ENCODE results near the gene SYNE3.

Gene SYNE3

GRCh38 chr14:95509495-95509894, 7.0 kb downstream of the SYNE3 start:
- Histone ChIP-seq H3K9ac (ENCODE audit: low read length) (no peak overlapping the region), H3K4me1 (ENCODE audit: insufficient read depth, low read length, severe bottlenecking) (no peaks in the 10 kb centered on the region), H3K36me3 (ENCODE audit: insufficient read depth, low read length) (no peaks in the 10 kb centered on the region)

GRCh38 chr14:95508377-95508776, 8.1 kb downstream of the SYNE3 start:
- Histone ChIP-seq H3K4me3 (ENCODE audit: low read depth, low read length, poor library complexity, severe bottlenecking) (no peak overlapping the region), H3K27me3 (ENCODE audit: insufficient read depth, low read length) (no peaks in the 10 kb centered on the region; the same call in 1 of the 2 replicates), H3K79me2 (ENCODE audit: insufficient read depth, low read length) (no peaks in the 10 kb centered on the region), H3K4me2 (ENCODE audit: low read length) (no peak overlapping the region), H3K4me1 (ENCODE audit: insufficient read depth, low read length, severe bottlenecking) (peaks cover 6% of the 10 kb centered on the region), H3F3A (ENCODE audit: insufficient read depth, low read length) (no peaks in the 10 kb centered on the region), H3K9me3 (ENCODE audit: low read length) (no peaks in the 10 kb centered on the region), H3K27ac (ENCODE audit: low read depth, low read length, poor library complexity, severe bottlenecking) (no peak overlapping the region), H4K20me1 (ENCODE audit: insufficient read depth, low read length) (no peaks in the 10 kb centered on the region), H3K36me3 (ENCODE audit: insufficient read depth, low read length) (no peaks in the 10 kb centered on the region; the same call in 1 of the 2 replicates), H2AFZ (ENCODE audit: low read length) (no peak overlapping the region), H3K9ac (ENCODE audit: low read length) (no peak overlapping the region), H3K9me2 (ENCODE audit: low read depth, low read length) (no peaks in the 10 kb centered on the region)
- TF ChIP-seq CTCF (IDR thresholded peaks at IDR 0.05; ENCODE audit: low read length) (no peak), EZH2 (IDR thresholded peaks at IDR 0.05; ENCODE audit: borderline replicate concordance, low read length) (no peak)

More at GRCh38 chr14:95509495-95509894, 7.0 kb downstream of the SYNE3 start:
- Histone ChIP-seq H3K27ac (ENCODE audit: low read depth, low read length, poor library complexity, severe bottlenecking) (no peak overlapping the region), H3K4me3 (ENCODE audit: low read depth, low read length, poor library complexity, severe bottlenecking) (no peak overlapping the region), H2AFZ (ENCODE audit: low read length) (no peak overlapping the region), H3F3A (ENCODE audit: insufficient read depth, low read length) (no peaks in the 10 kb centered on the region), H4K20me1 (ENCODE audit: insufficient read depth, low read length) (no peaks in the 10 kb centered on the region), H3K79me2 (ENCODE audit: insufficient read depth, low read length) (no peaks in the 10 kb centered on the region), H3K4me2 (ENCODE audit: low read length) (no peak overlapping the region), H3K9me3 (ENCODE audit: low read length) (no peaks in the 10 kb centered on the region), H3K9me2 (ENCODE audit: low read depth, low read length) (no peaks in the 10 kb centered on the region), H3K27me3 (ENCODE audit: insufficient read depth, low read length) (no peaks in the 10 kb centered on the region; the same call in 1 of the 2 replicates)
- TF ChIP-seq CTCF (IDR thresholded peaks at IDR 0.05; ENCODE audit: low read length) (no peak), EZH2 (IDR thresholded peaks at IDR 0.05; ENCODE audit: borderline replicate concordance, low read length) (no peak)

- Histone ChIP-seq H3K79me2 (ENCODE audit: insufficient read depth, low read length) (no peaks in the 10 kb centered on the region), H2AFZ (ENCODE audit: low read length) (no peak overlapping the region), H3K9me2 (ENCODE audit: low read depth, low read length) (no peaks in the 10 kb centered on the region), H3K27ac (ENCODE audit: low read depth, low read length, poor library complexity, severe bottlenecking) (no peak overlapping the region), H3F3A (ENCODE audit: insufficient read depth, low read length) (no peaks in the 10 kb centered on the region), H3K4me2 (ENCODE audit: low read length) (no peak overlapping the region), H3K4me3 (ENCODE audit: low read depth, low read length, poor library complexity, severe bottlenecking) (no peak overlapping the region), H3K36me3 (ENCODE audit: insufficient read depth, low read length) (no peaks in the 10 kb centered on the region; the same call in 1 of the 2 replicates), H3K27me3 (ENCODE audit: insufficient read depth, low read length) (no peaks in the 10 kb centered on the region; the same call in 1 of the 2 replicates), H3K9ac (ENCODE audit: low read length) (no peak overlapping the region), H4K20me1 (ENCODE audit: insufficient read depth, low read length) (no peaks in the 10 kb centered on the region), H3K9me3 (ENCODE audit: low read length) (no peaks in the 10 kb centered on the region), H3K4me1 (ENCODE audit: insufficient read depth, low read length, severe bottlenecking) (peaks cover 6% of the 10 kb centered on the region)
- TF ChIP-seq CTCF (IDR thresholded peaks at IDR 0.05; ENCODE audit: low read length) (no peak), EZH2 (IDR thresholded peaks at IDR 0.05; ENCODE audit: borderline replicate concordance, low read length) (no peak)
These were observed 8.7 kb downstream of the SYNE3 start for GRCh38 chr14:95507701-95508103.

Data from OCI-LY1 (cell line).